Hematopoietic multipotent progenitor cell treated with erythropoietin and hydrocortisone succinate and interleukin-3 and kit ligand, for 4 days (in vitro differentiated cells): Measurements from ENCODE around the gene CPA1.

Experiments
- DNase-seq: peaks from one replicate; pipeline ENCODE4 v3.0.0-alpha.2; 2015

The CPA1 gene

GRCh38 chr7:130379921-130380860, at the start of gene CPA1:
Gene CPA1, plus strand, starts transcription at chr7:130380494. Its CDS starts 27 bp downstream, at chr7:130380521.
- no peak for DNase-seq

- no peak for DNase-seq
These were observed 47.8 kb upstream of the CPA1 start for GRCh38 chr7:130332259-130333053.

GRCh38 chr7:130333832-130334231, 46.5 kb upstream of the CPA1 start:
- DNase-seq = no peak

- DNase-seq = no peak
These were observed 46.0 kb upstream of the CPA1 start for GRCh38 chr7:130334274-130334673.

DNA sequence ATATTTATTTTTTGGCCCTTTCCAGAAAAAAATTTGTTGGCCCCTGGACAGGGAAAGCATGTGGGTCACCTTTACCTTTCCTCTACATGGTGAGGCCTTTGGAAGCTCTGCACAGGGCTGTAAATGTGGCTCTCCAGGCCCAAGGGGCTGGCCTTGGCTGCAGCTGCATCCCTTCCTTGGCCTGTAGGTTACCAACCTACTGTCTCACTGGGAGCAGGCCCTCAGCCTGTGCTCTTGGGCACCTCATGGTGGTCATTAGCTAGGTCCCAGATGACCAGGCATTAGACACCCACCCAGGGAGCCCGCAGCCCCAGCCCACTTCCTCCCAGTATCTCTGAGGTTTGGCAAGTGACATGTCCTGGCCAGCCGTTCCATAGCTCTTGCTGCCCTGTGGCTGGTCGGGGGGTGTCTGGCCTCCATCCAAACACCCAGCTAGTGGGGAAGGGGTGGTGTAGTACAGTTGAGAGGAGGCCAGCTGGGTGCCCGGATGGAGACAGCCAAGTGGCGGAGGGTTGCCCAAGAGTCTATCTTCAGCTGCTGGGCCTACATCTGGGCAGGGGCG, 42.8 kb upstream of the CPA1 start:
- peak; percentile 14 for DNase-seq

- DNase-seq = no peak
These were observed 42.1 kb upstream of the CPA1 start for GRCh38 chr7:130338233-130338632.

DNA sequence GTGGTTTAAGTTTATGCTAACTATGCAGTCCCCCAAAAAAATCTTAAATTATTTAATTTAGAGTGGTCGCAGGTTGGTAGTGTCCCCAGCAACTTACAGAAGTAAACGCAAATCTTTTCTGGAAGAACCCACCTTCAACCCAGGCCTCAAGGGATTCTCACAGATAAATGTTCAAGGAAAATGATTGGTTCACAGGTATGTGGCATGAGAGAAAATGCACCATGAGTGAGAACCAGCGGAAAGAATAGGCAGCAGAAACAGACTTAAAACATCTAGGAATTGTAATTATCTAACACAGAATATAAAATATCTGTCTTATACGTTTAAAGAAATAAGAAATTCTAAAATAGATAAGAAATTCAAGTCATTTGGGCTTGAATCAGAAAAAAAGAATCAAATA, 38.4 kb upstream of the CPA1 start:
- DNase-seq = no peak

GRCh38 chr7:130342701-130343380, 37.5 kb upstream of the CPA1 start:
- no peak for DNase-seq

- DNase-seq = no peak
These were observed 35.9 kb upstream of the CPA1 start, which contains the start of gene CPA5 for GRCh38 chr7:130344271-130344866. Gene CPA5, plus strand, starts transcription at chr7:130344816. Its CDS starts 1,670 bp downstream, at chr7:130346486.

GRCh38 chr7:130345136-130345535, 35.2 kb upstream of the CPA1 start:
- DNase-seq = no peak

- no peak for DNase-seq
These were observed 34.6 kb upstream of the CPA1 start for GRCh38 chr7:130345725-130346124.

GRCh38 chr7:130346177-130346905, 34.0 kb upstream of the CPA1 start:
- DNase-seq = no peak

GRCh38 chr7:130346941-130347340, 33.4 kb upstream of the CPA1 start:
- DNase-seq = no peak

DNA sequence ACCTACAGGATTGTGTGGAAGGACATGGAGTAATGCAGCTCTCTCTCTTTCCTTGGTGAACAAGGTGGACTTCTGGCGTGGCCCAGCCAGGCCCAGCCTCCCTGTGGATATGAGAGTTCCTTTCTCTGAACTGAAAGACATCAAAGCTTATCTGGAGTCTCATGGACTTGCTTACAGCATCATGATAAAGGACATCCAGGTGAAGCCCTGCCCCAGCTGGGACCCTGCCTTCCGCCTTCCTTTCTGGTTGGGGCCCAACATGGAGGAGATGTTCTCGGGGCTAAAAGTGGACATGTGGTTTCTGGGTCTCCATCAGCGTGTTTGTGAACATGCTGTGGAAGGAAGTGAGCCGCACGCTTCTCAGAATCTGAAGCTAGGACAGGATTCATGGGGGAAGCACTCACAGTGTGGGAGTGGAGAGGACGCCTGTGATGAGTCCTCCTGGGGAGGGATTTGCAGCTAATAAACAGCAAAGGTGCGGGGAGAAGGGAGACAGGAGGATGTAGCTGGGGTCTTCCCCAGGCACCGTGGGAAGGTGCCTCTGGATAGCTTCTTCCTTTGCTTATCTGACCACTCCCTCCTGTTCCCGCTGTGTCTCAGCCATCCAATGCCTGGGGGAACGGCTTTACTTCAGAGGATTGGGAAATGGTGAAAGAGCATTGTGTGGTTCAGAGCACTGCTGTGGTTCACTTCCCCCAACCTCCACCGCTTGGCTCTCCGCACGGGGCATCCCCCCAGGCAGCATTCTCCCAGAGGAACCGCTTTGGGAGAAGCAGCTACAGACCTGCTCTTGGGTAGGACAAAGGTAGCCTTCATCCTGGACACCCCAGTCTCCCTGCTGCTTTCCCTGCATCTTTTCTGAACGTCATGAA, 30.1 kb upstream of the CPA1 start:
- DNase-seq = no peak

DNA sequence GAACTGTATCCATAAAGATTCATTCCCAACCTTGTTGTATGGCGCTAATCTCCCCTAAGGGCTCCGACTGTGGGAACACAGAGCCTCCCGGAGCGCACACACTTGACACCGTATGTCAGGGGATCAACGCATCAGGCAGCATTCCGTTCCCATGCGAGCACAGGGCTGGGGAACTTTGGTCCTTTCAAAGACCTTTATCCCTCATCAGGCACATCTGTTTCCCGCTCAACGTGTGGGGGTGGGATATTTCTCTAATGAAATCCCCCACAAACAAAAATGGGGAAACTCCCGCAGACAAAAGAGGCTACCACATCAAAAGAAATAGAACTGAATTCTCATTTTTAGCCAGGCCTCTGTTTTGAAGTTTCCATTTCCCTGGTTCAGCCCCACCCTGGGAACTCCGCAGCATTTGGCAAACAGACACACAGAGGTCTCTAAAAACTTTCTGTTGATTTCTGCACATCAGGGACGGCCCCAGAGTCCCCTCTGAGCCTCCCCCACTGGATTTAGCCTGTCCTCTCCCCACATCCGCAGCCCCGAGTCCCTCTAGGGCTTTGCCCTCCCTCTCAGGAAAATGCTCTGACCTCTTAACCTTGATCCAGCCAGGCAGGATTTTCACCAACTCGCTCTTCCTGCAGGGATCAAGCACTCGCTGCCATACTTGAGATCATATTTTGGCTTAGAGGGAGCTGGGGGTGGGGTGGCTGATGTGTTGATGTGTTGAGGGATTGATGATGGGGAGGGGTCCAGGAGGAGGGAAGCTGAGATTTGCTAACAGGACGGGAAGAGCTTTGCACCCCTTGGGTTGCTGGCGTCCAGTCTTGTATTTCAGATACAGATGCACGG, 29.1 kb upstream of the CPA1 start:
- DNase-seq = no peak

DNA sequence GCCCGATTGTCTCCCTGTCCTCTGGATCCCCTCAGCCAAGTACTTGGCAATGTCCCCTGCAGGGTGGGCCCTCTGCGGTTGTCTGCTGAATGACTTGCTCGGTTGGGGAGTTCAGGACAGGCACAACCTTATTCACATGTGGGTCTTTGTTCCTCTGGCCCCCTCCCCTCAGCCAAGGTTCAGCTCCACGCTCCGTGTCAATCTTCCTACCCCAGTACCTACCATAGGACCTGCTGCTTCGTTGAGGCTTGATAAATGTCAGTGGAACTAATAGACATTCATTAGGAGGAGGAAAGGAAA, 28.6 kb upstream of the CPA1 start:
- DNase-seq = no peak

GRCh38 chr7:130352194-130353074, 27.9 kb upstream of the CPA1 start:
- DNase-seq = no peak

DNA sequence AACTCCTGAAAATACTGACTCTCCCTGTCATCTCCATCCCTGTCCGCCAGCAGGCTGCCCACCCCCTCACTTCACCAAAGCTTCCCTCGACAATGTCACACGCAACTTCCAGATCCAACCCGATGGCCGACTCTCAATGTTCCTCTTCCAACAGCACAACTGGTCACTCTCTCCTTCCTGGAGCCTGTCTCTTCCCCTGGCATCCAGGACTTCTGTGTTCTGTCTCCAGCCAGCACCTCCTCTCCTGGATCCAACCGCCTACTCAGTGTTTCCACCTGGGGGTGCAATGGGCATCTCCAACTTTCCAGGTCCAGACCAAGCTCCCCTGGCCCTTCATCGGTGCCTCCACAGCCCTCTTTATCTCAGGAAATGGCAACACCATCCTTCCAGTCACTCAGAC, 27.1 kb upstream of the CPA1 start:
- DNase-seq = no peak
